ENCODE measurements around the gene KIAA1217.

KIAA1217 gene

DNA sequence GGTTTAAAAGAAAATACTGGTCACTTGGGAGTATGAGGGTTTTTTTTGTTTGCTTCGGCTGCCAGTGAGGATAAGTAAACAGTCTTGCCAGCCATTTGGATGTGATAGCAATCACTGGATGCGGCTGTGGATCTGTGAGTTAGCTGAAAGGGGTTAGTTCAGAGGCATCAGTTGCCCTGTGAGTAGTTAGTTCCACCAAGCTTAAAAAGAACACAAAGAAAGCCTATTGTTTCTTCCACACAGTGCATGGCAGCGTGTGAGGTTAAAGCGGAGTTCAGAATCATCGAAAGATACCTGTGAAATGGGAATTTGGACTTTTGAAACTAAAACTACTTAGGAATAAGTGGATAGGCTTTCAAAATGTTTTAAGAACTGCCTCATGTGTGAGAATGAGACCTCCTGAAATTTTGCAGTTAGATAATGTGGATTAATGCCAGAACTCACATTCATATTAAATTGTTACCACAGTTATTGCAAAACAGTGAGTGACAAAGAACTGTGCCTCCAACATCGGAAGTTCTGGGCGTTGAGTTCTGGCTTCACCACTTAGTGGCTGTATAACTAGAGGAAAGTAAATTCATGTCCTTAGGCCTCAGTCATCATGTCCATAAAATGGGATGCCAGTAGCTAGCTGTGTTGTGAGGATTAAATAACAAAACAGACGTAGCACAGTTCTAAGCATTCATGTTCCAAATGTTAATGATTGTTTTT is 31.3 kb downstream of the KIAA1217 start:
- DNase-seq (ENCODE audit: low read depth in 2 of 2, low spot score in 1 of 2) = no peak

DNA sequence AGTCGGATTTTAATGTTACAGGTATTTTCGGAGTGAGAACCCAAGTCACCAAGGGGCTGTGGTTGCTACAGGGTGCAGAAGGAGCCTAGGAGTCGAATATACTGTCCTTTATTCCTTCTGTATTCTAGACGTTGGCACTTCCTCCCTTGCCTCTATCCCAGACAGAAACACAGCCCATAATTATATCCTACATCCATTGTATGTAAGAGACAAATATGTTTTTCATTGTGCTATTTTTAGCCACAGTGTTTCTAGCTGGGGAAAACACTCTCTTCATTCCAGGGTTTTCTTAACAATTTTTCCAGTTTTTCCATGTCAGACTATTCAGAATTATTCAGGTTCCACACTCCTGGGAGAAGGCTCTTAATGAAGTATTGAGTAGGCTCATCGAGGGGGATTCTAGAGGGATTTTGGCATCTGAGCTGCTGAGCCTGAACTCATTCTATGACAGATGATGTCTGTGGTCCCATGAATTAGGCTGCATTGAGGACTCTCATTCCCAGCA is 32.6 kb downstream of the KIAA1217 start:
- DNase-seq (ENCODE audit: low read depth in 2 of 2, low spot score in 1 of 2) = no peak

DNA sequence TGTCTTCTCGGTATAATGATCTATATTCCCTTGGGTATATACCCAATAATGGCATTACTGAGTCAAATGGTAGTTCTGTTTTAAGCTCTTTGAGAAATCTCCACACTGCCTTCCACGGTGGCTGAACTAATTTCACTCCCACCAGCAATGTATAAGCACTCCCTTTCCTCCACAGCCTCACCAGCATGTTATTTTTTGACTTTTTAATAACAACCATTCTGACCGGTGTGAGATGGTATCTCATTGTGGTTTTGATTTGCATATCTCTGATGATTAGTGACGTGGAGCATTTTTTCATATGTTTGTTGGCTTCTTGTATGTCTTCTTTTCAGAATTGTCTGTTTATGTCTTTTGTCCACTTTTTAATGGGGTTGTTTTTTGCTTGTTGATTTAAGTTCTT is 33.6 kb downstream of the KIAA1217 start:
- no peak for DNase-seq (ENCODE audit: low read depth in 2 of 2, low spot score in 1 of 2)

DNA sequence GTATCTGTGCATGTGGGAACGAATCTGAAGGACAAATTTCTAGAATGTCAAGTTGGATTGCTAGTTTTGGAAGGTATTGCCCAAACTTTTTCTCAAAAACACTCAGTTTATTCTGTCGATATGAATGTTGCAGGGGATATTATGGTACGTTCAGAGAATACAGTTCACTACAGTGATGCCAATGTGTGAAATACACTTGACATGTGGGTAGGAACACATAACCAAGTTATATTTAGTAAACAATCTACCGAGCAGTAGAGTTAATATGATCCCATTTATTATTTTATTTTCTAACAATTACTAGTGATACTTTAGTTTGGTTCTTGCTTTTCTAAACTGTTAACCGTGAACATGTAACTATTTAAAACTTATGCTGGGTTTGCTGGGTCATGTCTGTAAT is 37.4 kb downstream of the KIAA1217 start:
- no peak for DNase-seq (ENCODE audit: low read depth in 2 of 2, low spot score in 1 of 2)

DNA sequence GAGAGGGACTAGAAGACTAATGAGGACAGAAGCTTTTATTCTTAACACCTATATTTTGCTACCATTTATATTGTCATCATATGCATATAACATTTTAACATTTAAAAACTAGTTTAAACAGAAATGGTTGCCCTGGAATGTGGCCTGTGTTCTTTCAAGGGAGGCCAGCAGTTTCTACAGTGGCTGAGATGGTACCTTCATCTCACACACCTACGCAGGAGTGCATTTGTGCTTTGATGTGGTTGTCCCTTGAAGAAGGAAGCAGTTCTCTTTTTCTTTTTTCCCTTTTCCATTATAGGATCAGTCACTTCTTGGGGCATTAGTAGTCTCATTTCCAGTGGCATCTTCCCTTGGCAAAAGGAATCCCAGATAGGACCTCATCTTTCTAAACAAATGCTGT is 38.9 kb downstream of the KIAA1217 start:
- no peak for DNase-seq (ENCODE audit: low read depth in 2 of 2, low spot score in 1 of 2)

DNA sequence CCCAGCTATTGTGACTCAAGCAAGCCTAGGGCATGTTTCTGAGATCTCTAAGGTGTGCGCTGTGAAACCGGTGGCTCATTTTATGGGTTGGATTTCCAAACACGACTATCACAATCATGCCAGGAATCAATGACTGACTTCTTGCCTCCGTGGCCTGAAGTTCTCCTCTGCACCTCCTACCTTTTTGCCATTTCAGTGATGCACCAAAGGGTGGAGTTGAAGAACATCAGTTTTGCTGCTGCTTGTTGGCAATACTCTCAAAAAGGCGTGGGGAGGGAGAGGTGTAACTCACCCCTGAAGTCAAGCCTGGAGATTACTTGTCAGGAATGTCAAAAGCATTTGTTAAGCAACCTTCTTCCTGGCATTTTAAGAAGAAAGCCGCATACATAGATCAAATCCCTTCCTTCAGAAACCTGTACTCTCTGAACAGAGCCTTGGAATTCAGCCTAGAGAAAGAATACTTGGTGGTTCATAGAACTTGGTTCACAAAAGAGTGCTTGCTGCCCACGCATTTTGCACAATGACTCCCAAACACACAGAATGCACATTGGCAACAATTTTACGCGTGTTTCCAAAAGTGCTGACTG is 41.0 kb downstream of the KIAA1217 start:
- DNase-seq (ENCODE audit: low read depth in 2 of 2, low spot score in 1 of 2) = no peak

DNA sequence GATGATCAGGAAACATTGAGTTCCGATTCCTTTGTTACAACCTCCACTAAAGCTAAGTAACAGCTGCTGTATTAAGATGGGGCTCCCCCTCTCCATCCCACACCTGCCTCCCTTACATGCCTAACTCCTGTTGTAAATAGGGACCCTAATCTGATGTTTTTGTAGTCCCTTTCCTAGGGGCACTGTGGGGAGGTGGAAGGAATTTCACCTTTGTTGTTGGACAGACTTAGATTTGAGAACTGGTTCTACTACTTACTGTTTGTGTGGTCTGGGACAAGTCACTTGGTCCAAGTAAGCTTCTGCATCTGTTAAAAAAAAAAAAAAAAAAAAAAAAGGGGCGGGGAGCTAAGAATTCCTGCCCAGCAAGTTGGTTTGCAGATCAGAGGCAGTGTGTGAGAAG is 42.6 kb downstream of the KIAA1217 start:
- DNase-seq (ENCODE audit: low read depth in 2 of 2, low spot score in 1 of 2) = no peak

DNA sequence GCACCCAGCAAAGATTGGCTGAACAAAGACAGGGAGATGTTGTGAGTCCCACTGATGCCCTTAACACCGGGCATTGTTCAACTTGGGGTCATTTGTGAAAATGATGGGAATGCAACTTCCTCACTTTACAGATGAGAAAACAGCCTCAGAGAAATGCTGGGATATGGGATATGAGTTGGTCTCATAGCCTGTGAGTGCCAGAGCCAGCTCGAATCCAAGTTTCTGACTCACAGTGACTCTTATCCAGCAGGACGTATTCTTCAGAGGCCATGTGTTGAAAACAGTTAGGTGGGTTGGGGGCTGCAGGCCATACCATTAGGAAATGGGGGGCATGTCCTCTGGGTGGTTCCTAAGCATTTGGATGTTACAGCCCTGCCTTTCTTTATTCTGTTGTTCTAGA is 45.2 kb downstream of the KIAA1217 start:
- no peak for DNase-seq (ENCODE audit: low read depth in 2 of 2, low spot score in 1 of 2)

DNA sequence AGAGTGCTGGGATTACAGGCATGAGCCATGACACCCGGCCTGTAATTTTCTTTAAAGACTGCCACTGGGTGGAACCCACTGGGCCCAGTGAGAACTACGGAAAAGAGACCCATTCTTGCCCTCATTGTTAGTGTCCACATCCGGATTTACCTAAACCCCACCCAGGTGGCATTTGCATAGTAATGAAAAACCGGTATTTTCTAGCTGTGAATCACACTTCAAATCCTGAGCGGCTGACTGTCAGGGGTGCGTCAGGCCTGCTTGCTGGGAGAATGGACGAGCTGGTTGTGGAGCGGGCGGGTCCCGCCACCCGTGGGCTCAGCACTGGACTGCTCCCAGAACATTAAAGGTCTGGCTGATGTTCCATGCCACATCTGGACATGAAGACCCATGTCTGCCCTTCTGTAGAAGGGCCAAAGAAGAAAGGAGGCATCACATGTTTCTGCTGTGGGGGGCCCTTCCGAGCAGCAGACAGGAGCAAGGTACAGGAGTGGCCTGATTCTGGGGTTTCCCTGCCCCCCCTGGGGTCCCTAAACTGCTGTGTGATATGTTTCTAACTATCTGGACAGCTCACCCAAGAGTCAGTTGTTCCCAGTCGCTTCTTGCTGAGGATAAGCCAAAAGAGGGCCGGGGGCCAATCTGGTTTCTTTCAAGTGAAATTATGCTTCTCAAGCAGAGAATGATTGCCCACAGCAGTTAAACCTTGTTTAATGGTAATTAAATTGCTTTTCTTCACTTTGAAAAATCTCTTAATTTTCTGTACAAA is 46.4 kb downstream of the KIAA1217 start:
- no peak for DNase-seq (ENCODE audit: low read depth in 2 of 2, low spot score in 1 of 2)

DNA sequence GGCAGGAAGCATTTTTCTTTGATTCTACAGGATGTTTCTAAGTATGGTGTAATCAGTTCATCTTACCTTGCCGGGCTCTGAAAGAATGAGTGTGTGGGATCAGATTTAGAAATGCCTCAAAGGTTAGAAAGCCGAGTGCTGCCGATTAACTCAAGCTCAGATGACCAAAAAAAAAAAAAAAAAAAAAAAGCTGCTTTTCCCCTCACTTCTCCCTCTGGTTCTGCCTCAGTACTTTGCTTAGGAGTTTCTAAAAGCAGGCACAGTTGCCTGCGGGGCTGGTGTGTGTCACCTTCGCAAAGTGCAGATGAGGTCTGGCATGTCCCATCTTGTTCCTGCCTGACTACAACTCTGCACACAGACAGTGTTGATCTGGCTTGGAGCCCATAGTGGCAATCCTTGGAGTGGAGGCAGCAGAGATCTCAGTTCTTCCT is 47.0 kb downstream of the KIAA1217 start:
- DNase-seq (ENCODE audit: low read depth in 2 of 2, low spot score in 1 of 2) = no peak

DNA sequence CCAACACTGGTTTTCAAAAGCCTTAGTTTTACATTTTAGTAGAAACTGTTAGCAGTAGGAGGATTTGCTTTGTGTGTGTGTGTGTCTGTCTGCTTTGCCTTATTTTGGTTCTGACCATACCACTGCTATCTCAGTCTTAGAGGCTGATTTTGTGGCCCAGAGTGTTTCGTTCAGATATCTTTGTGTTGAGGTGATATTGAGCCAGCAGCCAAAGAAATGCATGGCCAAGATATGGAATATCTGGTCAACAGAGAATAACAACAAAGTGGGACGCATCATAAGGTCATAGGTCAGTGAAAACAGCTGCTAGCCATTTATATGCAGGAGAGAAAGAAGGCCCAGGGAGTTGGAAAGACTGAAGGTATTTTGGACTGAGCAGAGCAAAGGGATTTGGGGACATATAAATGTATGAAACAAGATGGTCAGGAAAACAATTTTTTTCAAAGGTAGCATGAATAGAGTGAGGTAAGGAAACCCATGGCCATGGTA is 47.7 kb downstream of the KIAA1217 start:
- DNase-seq (ENCODE audit: low read depth in 2 of 2, low spot score in 1 of 2) = no peak

DNA sequence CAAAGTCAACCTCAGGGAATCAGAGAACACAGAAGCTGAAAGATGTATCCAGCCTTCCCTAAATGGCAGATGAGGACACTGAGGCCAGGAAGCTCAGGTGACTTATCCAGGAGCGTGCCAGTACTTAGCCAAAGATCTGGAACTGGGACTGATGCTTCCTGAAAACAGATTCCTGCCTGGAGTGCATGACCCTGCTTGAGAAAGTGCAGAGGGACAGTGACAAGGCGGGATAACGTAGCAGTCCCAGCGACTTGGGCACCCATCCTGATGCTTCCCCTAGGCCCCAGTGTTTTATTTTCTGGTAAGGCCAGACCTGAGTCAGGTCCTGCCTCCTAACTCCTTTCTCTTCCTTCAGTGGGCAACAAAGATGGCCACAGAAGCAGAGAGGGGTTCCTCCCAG is 48.6 kb downstream of the KIAA1217 start:
- no peak for DNase-seq (ENCODE audit: low read depth in 2 of 2, low spot score in 1 of 2)

DNA sequence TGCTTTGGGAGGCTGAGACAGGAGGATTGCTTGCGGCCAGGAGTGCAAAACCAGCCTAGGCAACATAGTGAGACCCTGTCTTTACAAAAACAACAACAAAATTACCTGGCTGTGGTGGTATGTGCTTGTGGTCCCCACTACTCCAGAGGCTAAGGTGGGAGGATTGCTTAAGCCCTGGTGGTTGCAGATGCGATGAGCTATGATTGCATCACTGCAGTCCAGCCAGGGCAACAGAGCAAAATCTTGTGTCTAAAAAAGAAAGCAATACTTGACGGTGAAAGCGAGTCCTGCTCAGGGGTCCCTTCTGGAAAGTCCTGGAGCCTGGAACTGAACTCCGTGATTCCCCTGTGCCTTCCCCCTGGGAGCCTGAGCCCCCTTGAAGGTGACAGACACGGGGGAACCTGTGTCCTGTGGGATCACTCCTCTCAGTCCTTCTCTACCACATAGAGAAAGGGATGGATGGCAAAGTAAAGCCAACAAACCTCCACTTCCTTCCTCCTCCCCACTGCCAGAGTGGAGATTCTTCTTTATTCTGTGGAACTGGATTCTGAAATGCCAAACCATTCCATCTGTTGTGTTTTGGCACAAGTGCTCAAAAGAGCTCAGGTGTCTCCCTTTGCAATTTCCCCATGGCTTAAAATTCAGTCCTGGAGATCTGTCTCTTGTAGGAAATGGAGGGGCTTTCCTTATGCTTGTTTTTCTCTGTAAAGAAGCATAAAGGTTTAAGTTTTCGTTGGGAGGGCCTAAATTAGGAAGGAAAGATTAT is 50.6 kb downstream of the KIAA1217 start:
- no peak for DNase-seq (ENCODE audit: low read depth in 2 of 2, low spot score in 1 of 2)

DNA sequence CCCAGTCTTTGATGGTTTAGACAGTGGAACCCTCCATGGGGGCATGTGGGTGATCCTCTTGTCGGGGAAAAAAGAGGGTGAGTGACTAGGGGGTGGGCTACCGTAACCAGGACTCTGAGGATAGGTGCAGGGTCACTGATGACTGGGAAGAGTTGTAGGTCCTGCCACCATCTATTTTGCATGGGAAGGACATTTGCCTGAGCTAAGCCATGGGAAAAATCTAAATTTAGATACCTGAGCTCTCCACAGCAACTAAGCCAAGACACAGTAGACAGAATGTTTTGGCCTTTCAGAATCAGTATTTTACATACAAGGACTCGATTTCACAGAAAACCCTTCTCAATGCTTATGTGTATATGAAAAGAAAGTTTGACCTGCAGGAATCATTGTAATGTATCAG is 52.7 kb downstream of the KIAA1217 start:
- no peak for DNase-seq (ENCODE audit: low read depth in 2 of 2, low spot score in 1 of 2)

DNA sequence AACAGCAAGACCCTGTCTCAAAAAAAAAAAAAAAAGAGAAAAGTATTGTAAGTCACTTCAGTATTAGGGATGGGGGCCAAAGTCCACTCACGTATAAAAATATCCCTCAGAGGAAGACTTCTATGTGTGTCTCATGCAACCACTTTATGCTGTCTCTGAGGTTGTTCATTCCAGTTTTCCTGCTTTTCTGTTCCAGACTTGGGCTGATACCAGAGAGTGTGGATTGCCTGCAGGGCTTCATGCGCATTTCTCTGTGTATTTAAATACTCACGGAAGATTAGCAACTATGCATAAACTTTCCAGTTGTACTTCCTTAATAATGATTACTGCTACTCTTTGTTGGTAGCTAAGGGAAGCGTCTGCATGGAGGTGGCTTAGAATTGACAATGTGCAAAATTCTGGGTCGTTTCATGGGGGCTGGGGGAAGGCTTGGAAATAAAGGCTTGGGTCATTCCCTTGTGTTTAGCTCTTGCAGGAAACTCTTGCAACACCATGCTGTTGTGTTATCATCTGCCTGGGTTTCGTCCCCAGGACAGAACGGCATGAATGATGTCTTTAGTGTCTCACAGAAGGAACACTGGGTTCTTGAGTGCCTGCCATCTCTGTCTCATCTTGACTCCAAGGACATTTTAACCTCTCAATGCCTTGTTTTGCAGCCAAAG is 54.1 kb downstream of the KIAA1217 start:
- DNase-seq (ENCODE audit: low read depth in 2 of 2, low spot score in 1 of 2) = no peak

DNA sequence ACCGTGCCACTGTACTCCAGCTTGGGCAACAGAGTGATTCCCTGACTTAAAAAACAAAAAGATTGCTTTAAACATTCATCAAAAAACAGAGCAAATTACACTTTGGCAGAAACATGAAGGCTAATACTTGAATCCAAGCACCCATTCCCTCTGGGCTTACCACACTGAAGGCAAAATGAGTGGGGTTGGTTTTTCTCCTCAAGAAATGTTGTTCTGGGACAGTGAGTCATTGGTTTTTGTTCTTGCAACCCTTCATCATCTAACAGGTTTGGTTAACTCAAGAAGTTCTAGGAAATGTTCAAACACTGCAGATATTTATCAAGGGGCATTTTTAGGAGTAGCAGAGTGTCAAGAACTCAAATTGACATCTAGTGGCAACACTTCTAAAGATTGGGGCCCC is 60.5 kb downstream of the KIAA1217 start:
- no peak for DNase-seq (ENCODE audit: low read depth in 2 of 2, low spot score in 1 of 2)

DNA sequence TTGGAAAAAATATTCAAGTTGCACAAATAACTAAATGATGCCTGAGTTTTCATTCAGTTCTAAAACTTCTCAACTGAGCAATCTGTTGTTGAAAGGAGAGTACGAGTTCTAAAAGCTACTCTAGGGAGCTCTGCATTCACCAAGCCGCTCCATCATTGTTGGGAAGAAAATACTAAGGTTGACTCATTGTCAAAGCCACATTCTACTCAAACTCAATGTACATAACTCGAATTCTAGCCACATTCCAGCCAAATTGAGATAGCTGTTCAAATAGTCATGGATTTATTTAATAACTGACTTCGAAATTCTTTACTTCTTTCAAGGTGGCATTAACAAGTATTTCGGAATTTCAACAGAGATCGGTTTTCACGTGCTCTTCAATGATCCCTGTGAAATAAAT is 63.4 kb downstream of the KIAA1217 start:
- no peak for DNase-seq (ENCODE audit: low read depth in 2 of 2, low spot score in 1 of 2)

DNA sequence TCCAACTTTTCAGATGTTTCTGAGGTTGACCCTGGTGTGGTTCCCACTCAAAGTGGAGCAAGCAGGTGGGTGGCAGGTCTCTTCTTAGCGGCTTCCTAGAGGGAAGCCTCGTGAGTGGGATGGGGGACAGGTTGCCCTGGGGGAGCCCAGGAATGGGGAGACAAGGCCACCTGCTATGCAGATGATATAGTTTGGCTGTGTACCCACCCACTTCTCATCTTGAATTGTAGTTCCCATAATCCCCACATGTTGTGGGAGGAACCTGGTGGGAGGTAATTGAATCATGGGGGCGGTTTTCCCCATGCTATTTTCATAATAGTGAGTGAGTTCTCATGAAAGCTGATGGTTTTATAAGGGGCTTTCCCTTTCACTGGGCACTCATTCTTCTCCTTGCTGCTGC is 68.3 kb downstream of the KIAA1217 start:
- DNase-seq (ENCODE audit: low read depth in 2 of 2, low spot score in 1 of 2) = no peak

DNA sequence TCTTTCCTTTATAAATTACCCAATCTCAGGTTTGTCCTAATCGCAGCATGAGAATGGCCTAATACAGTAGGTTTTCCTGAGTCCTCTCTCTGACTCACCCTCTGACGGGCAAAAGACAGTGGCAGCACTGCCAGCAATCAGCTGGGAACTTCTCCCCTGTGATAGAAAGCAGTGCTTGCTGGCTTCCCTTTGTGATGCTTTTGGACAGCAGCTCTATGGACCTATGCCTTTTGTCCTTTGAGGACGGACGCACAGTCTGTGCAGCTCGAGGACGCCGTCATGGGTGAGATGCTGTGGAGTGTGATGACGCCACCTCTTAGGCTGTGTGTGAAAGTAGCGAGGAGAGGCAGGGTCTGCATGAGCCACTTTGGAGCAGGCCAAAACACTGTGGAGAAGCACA is 68.8 kb downstream of the KIAA1217 start:
- no peak for DNase-seq (ENCODE audit: low read depth in 2 of 2, low spot score in 1 of 2)

DNA sequence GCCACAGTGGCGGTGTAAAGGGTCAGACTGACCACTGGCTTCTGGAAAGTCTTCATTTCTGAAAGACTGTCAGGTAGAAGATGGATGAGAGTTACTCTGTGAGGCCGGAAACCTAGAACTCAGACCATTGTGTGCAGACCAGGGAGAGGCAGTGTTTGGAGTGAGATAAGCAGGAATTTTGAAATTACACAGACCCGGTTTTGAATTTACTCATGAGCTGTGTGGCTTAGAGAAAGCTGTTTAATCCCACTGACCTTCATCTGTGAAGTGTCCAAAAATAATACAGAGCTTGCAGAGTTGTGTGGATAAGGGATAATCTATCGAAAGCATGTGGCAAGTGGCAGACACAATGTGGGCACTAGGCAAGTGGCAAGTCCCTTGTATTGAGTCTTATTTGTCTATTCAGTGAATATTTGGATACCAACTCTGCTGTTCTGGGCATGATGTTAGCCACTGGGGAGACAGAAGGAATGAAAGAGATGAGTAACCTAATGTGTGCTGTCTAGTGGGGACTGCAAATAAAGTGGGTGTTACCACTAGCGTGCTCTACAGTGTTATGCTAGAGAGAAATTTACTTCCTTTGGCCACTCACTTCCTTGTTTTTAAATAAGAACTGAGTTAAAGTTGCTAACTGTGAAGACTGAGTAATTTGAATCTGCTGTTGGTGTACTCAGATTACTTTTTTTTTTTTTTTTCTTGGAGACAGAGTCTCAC is 69.4 kb downstream of the KIAA1217 start:
- no peak for DNase-seq (ENCODE audit: low read depth in 2 of 2, low spot score in 1 of 2)

All from stimulated activated CD8-positive, alpha-beta memory T cell treated with anti-CD3 and anti-CD28 coated beads, Interleukin-4, amount 100 ng/mL, for 4 hours (primary cell).